Activated naive CD8-positive, alpha-beta T cell treated with anti-CD3 and anti-CD28 coated beads for 36 hours (primary cell): ENCODE measurements around the gene EGFL6. TPM values are rescaled to one million over a fixed set of nuclear protein-coding genes. Genes with fewer than 3 reads are reported as not detected.

Experiments
- DNase-seq: peaks from one replicate; pipeline ENCODE4 v3.0.0; 2021
- H3K27ac Mint-ChIP-seq: one replicate; pipeline ENCODE4 v1.8.0; 2022; ENCODE audit warnings: mild to moderate bottlenecking, moderate library complexity, mixed read lengths
- H3K27me3 Mint-ChIP-seq: one replicate; pipeline ENCODE4 v1.8.0; 2022; ENCODE audit warnings: mild to moderate bottlenecking, mixed read lengths
- H3K36me3 Mint-ChIP-seq: one replicate; pipeline ENCODE4 v1.8.0; 2021; ENCODE audit warnings: mild to moderate bottlenecking, mixed read lengths
- H3K4me1 Mint-ChIP-seq: one replicate; pipeline ENCODE4 v1.8.0; 2021; ENCODE audit warnings: mixed read lengths
- H3K4me3 Mint-ChIP-seq: one replicate; pipeline ENCODE4 v1.8.0; 2022; ENCODE audit warnings: mild to moderate bottlenecking, moderate library complexity, mixed read lengths
- H3K9me3 Mint-ChIP-seq: one replicate; pipeline ENCODE4 v1.8.0; 2022; ENCODE audit warnings: mixed read lengths
- total RNA-seq, 2 experiments: library from RNA; stranded (reverse); gene quantifications; one replicate each; pipeline ENCODE4 v1.2.3, GENCODE V29; 2021

EGFL6 gene
- total RNA-seq, 2 experiments from 2014 or later = 1.8 to 2.2 TPM

- H3K36me3 Mint-ChIP-seq = no peaks in the 10 kb centered on the region
- no peak overlapping the region for H3K27ac Mint-ChIP-seq
- H3K27me3 Mint-ChIP-seq = peaks cover 27% of the 10 kb centered on the region
- H3K4me3 Mint-ChIP-seq = no peak overlapping the region
- H3K9me3 Mint-ChIP-seq = no peaks in the 10 kb centered on the region
- peaks cover 15% of the 10 kb centered on the region for H3K4me1 Mint-ChIP-seq
- no peak for DNase-seq
Observed at GRCh38 chrX:13571136-13571535, 1.7 kb downstream of the EGFL6 start.

GRCh38 chrX:13574600-13574999 lies 5.2 kb downstream of the EGFL6 start:
- Mint-ChIP-seq H3K9me3 (no peaks in the 10 kb centered on the region), H3K4me3 (no peak overlapping the region), H3K36me3 (no peaks in the 10 kb centered on the region), H3K27me3 (peaks cover 10% of the 10 kb centered on the region), H3K4me1 (peaks cover 13% of the 10 kb centered on the region), H3K27ac (no peak overlapping the region)
- DNase-seq = no peak

- Mint-ChIP-seq H3K27me3 (peaks cover 13% of the 10 kb centered on the region), H3K36me3 (no peaks in the 10 kb centered on the region), H3K27ac (no peak overlapping the region), H3K4me1 (no peaks in the 10 kb centered on the region), H3K4me3 (no peak overlapping the region), H3K9me3 (no peaks in the 10 kb centered on the region)
- no peak for DNase-seq
Observed at GRCh38 chrX:13579661-13580060, 10.3 kb downstream of the EGFL6 start.

DNA sequence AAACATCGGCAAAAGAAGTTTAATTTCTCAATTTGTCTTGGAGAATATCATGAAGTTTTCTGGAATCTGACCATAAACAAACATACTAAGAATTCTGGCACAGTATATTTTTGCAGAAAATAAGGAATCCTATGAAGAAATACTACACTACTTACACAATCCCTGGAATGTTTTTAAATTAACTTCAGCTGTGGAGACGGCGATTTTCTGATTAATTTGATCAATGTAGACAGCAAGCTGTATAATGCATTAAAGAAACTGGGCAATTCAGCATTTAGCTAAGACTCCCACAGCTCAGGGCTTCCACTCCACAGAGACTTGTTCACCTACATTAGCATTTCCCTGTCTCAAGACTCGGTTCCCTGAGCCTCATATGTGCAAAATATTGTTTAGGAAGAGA lies 12.2 kb downstream of the EGFL6 start:
- H3K9me3 Mint-ChIP-seq = no peaks in the 10 kb centered on the region
- H3K27me3 Mint-ChIP-seq = peaks cover 16% of the 10 kb centered on the region
- H3K4me3 Mint-ChIP-seq = no peak overlapping the region
- H3K4me1 Mint-ChIP-seq = no peaks in the 10 kb centered on the region
- no peak overlapping the region for H3K27ac Mint-ChIP-seq
- DNase-seq = no peak
- H3K36me3 Mint-ChIP-seq = no peaks in the 10 kb centered on the region

DNA sequence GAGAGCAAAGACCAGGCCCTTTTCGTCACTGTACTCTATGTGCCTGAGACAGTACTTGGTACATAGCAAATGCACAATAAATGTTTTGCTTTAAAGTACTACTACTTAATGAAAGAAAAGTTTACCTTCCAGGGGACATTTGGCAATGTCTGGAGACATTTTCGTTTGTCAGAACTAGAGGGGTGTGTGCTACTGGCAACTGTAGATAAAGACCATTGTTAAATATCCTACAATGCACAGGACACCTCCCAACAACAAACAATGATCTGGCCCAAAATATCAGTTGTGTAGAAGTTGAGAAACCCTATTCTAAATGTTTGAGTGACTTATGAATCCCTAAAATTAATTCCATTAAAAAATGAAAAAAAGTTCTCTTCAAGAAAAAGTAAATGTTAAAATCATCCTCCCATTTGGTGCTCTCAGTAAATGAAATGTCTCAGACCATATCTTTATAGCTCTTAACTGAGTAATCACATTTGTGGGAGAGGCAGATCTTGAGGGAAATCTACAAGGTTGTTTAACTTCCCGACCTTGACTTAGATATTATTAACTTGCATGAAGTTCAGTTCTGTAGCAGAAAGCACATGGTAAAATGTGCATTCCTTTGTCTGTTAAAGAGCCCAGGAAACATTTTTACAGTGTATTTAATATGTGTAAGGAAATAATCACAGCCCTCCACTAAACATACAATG lies 18.5 kb downstream of the EGFL6 start:
- H3K36me3 Mint-ChIP-seq = no peaks in the 10 kb centered on the region
- H3K4me1 Mint-ChIP-seq = no peaks in the 10 kb centered on the region
- no peak for DNase-seq
- no peak overlapping the region for H3K4me3 Mint-ChIP-seq
- no peak overlapping the region for H3K27ac Mint-ChIP-seq
- peaks cover 11% of the 10 kb centered on the region for H3K27me3 Mint-ChIP-seq
- no peaks in the 10 kb centered on the region for H3K9me3 Mint-ChIP-seq

DNA sequence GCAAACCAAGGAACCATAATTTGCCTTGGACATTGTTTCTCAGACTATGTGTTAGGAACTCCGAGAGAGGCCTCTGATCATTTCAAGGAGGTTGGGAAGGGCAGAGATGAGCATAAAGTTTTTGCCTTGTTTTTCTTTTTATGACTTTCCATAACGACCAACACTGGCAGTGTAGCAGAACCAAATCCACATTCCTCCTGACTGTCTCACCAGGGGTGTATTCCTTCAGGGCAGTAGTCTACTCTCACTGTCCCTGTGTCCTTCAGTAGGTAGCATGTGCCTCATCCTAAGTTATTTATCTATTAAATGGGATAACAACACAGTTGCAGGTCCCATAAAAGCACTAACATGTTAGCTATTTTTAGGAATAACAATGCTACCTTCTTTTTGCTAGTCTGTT lies 20.8 kb downstream of the EGFL6 start:
- Mint-ChIP-seq H3K27ac (no peak overlapping the region), H3K4me3 (no peak overlapping the region), H3K27me3 (peaks cover 11% of the 10 kb centered on the region), H3K4me1 (no peaks in the 10 kb centered on the region), H3K36me3 (no peaks in the 10 kb centered on the region), H3K9me3 (no peaks in the 10 kb centered on the region)
- no peak for DNase-seq

- no peak for DNase-seq
- Mint-ChIP-seq H3K27ac (no peak overlapping the region), H3K36me3 (no peaks in the 10 kb centered on the region), H3K27me3 (peaks cover 11% of the 10 kb centered on the region), H3K9me3 (no peaks in the 10 kb centered on the region), H3K4me3 (no peak overlapping the region), H3K4me1 (no peaks in the 10 kb centered on the region)
Observed at GRCh38 chrX:13590914-13591313, 21.5 kb downstream of the EGFL6 start.

- peaks cover 8% of the 10 kb centered on the region for H3K27me3 Mint-ChIP-seq
- H3K27ac Mint-ChIP-seq = no peak overlapping the region
- H3K9me3 Mint-ChIP-seq = no peaks in the 10 kb centered on the region
- no peak for DNase-seq
- no peaks in the 10 kb centered on the region for H3K36me3 Mint-ChIP-seq
- H3K4me1 Mint-ChIP-seq = no peaks in the 10 kb centered on the region
- no peak overlapping the region for H3K4me3 Mint-ChIP-seq
Observed at GRCh38 chrX:13597874-13598273, 28.5 kb downstream of the EGFL6 start.

DNA sequence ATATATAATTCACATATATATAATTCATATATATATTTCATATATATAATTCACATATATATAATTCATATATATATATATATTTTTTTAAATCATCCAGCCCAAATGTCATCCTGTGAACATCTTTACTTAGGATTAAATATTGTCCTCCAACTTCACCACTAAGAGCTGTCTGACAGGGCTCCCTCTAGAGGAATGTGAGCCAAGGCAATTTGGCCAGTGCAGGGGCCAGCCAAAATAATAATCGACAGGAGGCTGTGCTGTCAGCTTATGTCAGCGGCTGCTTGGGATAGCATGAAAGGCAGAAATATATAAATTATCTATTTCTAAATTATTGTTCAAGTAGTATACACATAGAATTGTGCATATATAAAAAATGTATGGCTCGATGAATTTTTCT lies 29.5 kb downstream of the EGFL6 start:
- H3K27ac Mint-ChIP-seq = no peak overlapping the region

GRCh38 chrX:13599491-13599890 lies 30.1 kb downstream of the EGFL6 start:
- H3K4me3 Mint-ChIP-seq = no peak overlapping the region
- no peaks in the 10 kb centered on the region for H3K9me3 Mint-ChIP-seq
- no peaks in the 10 kb centered on the region for H3K36me3 Mint-ChIP-seq
- H3K27me3 Mint-ChIP-seq = no peaks in the 10 kb centered on the region
- no peak overlapping the region for H3K27ac Mint-ChIP-seq
- no peaks in the 10 kb centered on the region for H3K4me1 Mint-ChIP-seq
- DNase-seq = no peak

More for the DNA sequence above, 29.5 kb downstream of the EGFL6 start:
- no peaks in the 10 kb centered on the region for H3K9me3 Mint-ChIP-seq
- H3K4me1 Mint-ChIP-seq = no peaks in the 10 kb centered on the region
- DNase-seq = no peak
- H3K4me3 Mint-ChIP-seq = no peak overlapping the region
- no peaks in the 10 kb centered on the region for H3K36me3 Mint-ChIP-seq
- H3K27me3 Mint-ChIP-seq = peaks cover 2% of the 10 kb centered on the region

DNA sequence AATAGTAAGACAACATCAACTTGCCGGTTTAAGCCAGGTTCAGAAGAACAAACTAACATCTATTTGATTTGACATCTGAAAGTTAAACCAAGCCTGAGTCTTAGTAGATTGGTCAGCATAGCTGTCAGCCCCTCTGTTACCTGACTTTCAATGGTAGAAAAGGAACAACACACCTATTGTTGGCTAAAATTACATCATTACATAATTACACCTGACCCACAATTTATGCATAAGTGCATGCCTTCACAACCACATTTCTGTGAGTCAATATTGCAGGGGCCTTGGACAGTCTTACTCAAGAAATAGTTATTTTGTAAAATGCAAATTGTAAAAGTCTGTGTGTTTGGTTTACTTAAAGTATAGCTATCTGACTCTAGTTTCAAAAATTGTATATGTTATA lies 36.2 kb downstream of the EGFL6 start:
- peaks cover 3% of the 10 kb centered on the region for H3K27me3 Mint-ChIP-seq
- H3K4me1 Mint-ChIP-seq = no peaks in the 10 kb centered on the region
- H3K9me3 Mint-ChIP-seq = no peaks in the 10 kb centered on the region
- DNase-seq = no peak
- H3K36me3 Mint-ChIP-seq = no peaks in the 10 kb centered on the region
- no peak overlapping the region for H3K27ac Mint-ChIP-seq
- no peak overlapping the region for H3K4me3 Mint-ChIP-seq

- DNase-seq = no peak
Observed at GRCh38 chrX:13607331-13607995, 38.1 kb downstream of the EGFL6 start.

DNA sequence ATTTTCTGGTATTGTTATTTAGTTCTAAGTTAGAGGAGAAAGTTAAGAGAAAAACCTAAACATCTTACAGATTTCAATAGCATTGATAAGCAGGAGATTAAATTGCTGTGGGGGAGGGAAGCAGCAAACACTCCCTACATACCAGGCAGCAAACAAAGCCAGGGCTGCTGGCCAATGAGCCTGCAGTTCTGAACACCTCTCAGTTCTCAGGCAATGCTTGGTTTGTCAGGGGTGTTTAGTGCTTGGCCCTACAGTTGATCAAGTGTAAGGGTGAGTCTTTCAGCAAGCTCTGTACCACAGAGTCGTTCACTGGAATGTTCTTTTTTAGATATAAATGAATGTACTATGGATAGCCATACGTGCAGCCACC lies 38.6 kb downstream of the EGFL6 start:
- no peak overlapping the region for H3K4me3 Mint-ChIP-seq
- H3K9me3 Mint-ChIP-seq = no peaks in the 10 kb centered on the region
- no peaks in the 10 kb centered on the region for H3K4me1 Mint-ChIP-seq
- DNase-seq = no peak
- no peaks in the 10 kb centered on the region for H3K36me3 Mint-ChIP-seq
- H3K27ac Mint-ChIP-seq = no peak overlapping the region
- H3K27me3 Mint-ChIP-seq = peaks cover 3% of the 10 kb centered on the region

More at GRCh38 chrX:13607331-13607995, 38.1 kb downstream of the EGFL6 start:
- no peaks in the 10 kb centered on the region for H3K9me3 Mint-ChIP-seq
- no peak overlapping the region for H3K27ac Mint-ChIP-seq
- H3K4me3 Mint-ChIP-seq = no peak overlapping the region
- H3K27me3 Mint-ChIP-seq = peaks cover 3% of the 10 kb centered on the region
- H3K36me3 Mint-ChIP-seq = no peaks in the 10 kb centered on the region
- H3K4me1 Mint-ChIP-seq = no peaks in the 10 kb centered on the region

GRCh38 chrX:13614154-13614553 lies 44.8 kb downstream of the EGFL6 start:
- H3K36me3 Mint-ChIP-seq = no peaks in the 10 kb centered on the region

GRCh38 chrX:13620207-13620606 lies 50.8 kb downstream of the EGFL6 start:
- Mint-ChIP-seq H3K9me3 (no peaks in the 10 kb centered on the region), H3K27me3 (no peaks in the 10 kb centered on the region), H3K36me3 (no peaks in the 10 kb centered on the region), H3K27ac (no peak overlapping the region), H3K4me1 (peaks cover 9% of the 10 kb centered on the region), H3K4me3 (no peak overlapping the region)
- DNase-seq = no peak

More at GRCh38 chrX:13614154-13614553, 44.8 kb downstream of the EGFL6 start:
- no peak overlapping the region for H3K4me3 Mint-ChIP-seq
- no peak for DNase-seq
- no peaks in the 10 kb centered on the region for H3K9me3 Mint-ChIP-seq
- H3K27ac Mint-ChIP-seq = no peak overlapping the region
- peaks cover 2% of the 10 kb centered on the region for H3K4me1 Mint-ChIP-seq
- H3K27me3 Mint-ChIP-seq = no peaks in the 10 kb centered on the region

GRCh38 chrX:13622401-13622964 lies 53.1 kb downstream of the EGFL6 start:
- Mint-ChIP-seq H3K27ac (no peak overlapping the region), H3K9me3 (no peaks in the 10 kb centered on the region), H3K27me3 (no peaks in the 10 kb centered on the region), H3K36me3 (no peaks in the 10 kb centered on the region), H3K4me3 (no peak overlapping the region), H3K4me1 (peaks cover 8% of the 10 kb centered on the region)
- DNase-seq = no peak
